Loucy (cell line): ENCODE measurements around the gene PCBD1.
"Not testable (repeated sequence)": the region's sequence is repeated elsewhere in the genome, so short reads cannot be mapped to it uniquely, and the experiment has no call there.

Experiments used
- H2AFZ ChIP-seq: fragments of 200-600 bp; sonication (generic); 2 replicates; pipeline ENCODE4 v1.6.0; 2016; ENCODE audit warnings: antibody characterized with exemption, mild to moderate bottlenecking, low read length, moderate library complexity
- H3F3A ChIP-seq: fragments of 200-600 bp; 2 replicates; pipeline ENCODE4 v1.6.0; 2016; ENCODE audit warnings: antibody characterized with exemption, low read depth, mild to moderate bottlenecking
- H3K27me3 ChIP-seq: fragments of 200-600 bp; sonication (generic); 2 replicates; pipeline ENCODE4 v1.6.1; 2014; ENCODE audit warnings: low read length, mild to moderate bottlenecking; ENCODE audit not compliant: insufficient read depth, poor library complexity, severe bottlenecking
- H3K36me3 ChIP-seq: fragments of 200-600 bp; sonication (generic); 2 replicates; pipeline ENCODE4 v1.6.1; 2016; ENCODE audit warnings: low read length; ENCODE audit not compliant: insufficient read depth
- H3K4me1 ChIP-seq: fragments of 200-600 bp; sonication (generic); 2 replicates; pipeline ENCODE4 v1.5.1; 2014; ENCODE audit warnings: low read length, mild to moderate bottlenecking; ENCODE audit not compliant: insufficient read depth, poor library complexity, severe bottlenecking
- H3K4me2 ChIP-seq: fragments of 200-600 bp; sonication (generic); 2 replicates; pipeline ENCODE4 v1.6.0; 2014; ENCODE audit warnings: antibody characterized with exemption, low read length, low read depth, mild to moderate bottlenecking; ENCODE audit not compliant: poor library complexity, severe bottlenecking
- H3K4me3 ChIP-seq: fragments of 200-600 bp; sonication (generic); 2 replicates; pipeline ENCODE4 v1.5.1; 2014; ENCODE audit warnings: low read length, mild to moderate bottlenecking, mixed read lengths; ENCODE audit not compliant: poor library complexity, severe bottlenecking
- H3K79me2 ChIP-seq: fragments of 200-600 bp; sonication (generic); 2 replicates; pipeline ENCODE4 v1.6.1; 2014; ENCODE audit warnings: low read length; ENCODE audit not compliant: insufficient read depth
- H3K9ac ChIP-seq: fragments of 200-600 bp; sonication (generic); 2 replicates; pipeline ENCODE4 v1.6.0; 2014; ENCODE audit warnings: mild to moderate bottlenecking, low read depth, low read length, moderate library complexity; ENCODE audit not compliant: poor library complexity, severe bottlenecking
- H3K9me2 ChIP-seq: fragments of 200-600 bp; sonication (generic); replicated peaks from 2 replicates; pipeline ENCODE4 v1.6.1; 2016; ENCODE audit warnings: low read depth, low read length, mixed read lengths
- H3K9me3 ChIP-seq: fragments of 200-600 bp; sonication (generic); 2 replicates; pipeline ENCODE4 v1.6.1; 2014; ENCODE audit warnings: mild to moderate bottlenecking, antibody characterized with exemption, low read length, low read depth; ENCODE audit not compliant: insufficient read depth
- H4K20me1 ChIP-seq: fragments of 200-600 bp; sonication (generic); 2 replicates; pipeline ENCODE4 v1.6.0; 2014; ENCODE audit warnings: antibody characterized with exemption, low read length, mild to moderate bottlenecking; ENCODE audit not compliant: insufficient read depth, poor library complexity, severe bottlenecking
- EZH2phosphoT487 ChIP-seq: fragments of 200-600 bp; IDR thresholded peaks from 2 replicates; pipeline ENCODE4 v1.6.1; 2018; ENCODE audit warnings: antibody characterized with exemption, mild to moderate bottlenecking, moderate library complexity, borderline replicate concordance
- TF ChIP-seq, protein P1 (sequence below): fragments of 200-600 bp; sonication (generic); conservative IDR thresholded peaks from 2 replicates; pipeline ENCODE4 v1.5.1; 2014; ENCODE audit warnings: mild to moderate bottlenecking, antibody characterized with exemption, low read length

PCBD1 gene

DNA sequence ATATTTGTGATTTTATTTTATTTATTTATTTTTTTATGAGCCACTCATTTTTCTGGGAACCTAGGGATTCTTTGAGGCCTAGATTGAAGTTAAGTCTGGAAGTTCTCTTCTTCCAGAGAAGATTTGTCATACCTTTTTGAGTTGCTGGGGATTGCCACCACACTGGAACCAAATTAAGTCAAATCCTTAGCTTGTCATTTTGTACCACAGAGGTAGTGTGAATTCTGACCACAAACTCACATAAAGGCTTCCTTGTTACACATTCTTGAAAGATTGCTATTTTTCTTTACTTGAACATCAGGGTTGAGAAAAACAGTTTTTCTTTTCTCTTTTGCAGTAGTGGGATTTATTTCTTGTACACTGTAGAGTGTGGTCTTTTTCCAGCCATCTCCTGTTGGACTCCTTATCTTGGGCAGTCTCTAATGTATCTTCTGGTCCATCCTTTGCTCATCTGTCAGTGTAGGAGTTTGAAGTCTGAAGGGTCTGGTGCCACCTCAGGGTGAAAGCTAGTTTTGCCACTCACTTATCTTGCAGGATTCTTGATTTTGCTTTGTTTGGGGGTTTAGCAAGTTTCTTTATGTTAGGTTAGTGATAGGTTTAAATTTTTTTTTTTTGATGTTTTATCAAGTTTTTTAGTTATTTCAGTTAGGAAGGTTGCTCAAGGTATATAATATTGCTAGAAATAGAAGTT, 24.8 kb downstream of the PCBD1 start:
- no peaks in the 10 kb centered on the region for H4K20me1 ChIP-seq
- no peak overlapping the region for H3K4me3 ChIP-seq
- H3K4me1 ChIP-seq: peaks cover 23% of the 10 kb centered on the region
- no peak overlapping the region for H3K4me2 ChIP-seq
- H3K27me3 ChIP-seq: no peaks in the 10 kb centered on the region
- no peaks in the 10 kb centered on the region for H3F3A ChIP-seq
- H3K79me2 ChIP-seq: no peaks in the 10 kb centered on the region
- H2AFZ ChIP-seq: no peak overlapping the region
- no peak overlapping the region for H3K9ac ChIP-seq
- H3K9me3 ChIP-seq: no peaks in the 10 kb centered on the region
- no peaks in the 10 kb centered on the region for H3K9me2 ChIP-seq
- TF ChIP-seq, protein P1, sequence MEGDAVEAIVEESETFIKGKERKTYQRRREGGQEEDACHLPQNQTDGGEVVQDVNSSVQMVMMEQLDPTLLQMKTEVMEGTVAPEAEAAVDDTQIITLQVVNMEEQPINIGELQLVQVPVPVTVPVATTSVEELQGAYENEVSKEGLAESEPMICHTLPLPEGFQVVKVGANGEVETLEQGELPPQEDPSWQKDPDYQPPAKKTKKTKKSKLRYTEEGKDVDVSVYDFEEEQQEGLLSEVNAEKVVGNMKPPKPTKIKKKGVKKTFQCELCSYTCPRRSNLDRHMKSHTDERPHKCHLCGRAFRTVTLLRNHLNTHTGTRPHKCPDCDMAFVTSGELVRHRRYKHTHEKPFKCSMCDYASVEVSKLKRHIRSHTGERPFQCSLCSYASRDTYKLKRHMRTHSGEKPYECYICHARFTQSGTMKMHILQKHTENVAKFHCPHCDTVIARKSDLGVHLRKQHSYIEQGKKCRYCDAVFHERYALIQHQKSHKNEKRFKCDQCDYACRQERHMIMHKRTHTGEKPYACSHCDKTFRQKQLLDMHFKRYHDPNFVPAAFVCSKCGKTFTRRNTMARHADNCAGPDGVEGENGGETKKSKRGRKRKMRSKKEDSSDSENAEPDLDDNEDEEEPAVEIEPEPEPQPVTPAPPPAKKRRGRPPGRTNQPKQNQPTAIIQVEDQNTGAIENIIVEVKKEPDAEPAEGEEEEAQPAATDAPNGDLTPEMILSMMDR: peak; percentile 41
- TF ChIP-seq EZH2phosphoT487: no peak
- peaks cover 19% of the 10 kb centered on the region; the same call in 1 of the 2 replicates for H3K36me3 ChIP-seq

DNA sequence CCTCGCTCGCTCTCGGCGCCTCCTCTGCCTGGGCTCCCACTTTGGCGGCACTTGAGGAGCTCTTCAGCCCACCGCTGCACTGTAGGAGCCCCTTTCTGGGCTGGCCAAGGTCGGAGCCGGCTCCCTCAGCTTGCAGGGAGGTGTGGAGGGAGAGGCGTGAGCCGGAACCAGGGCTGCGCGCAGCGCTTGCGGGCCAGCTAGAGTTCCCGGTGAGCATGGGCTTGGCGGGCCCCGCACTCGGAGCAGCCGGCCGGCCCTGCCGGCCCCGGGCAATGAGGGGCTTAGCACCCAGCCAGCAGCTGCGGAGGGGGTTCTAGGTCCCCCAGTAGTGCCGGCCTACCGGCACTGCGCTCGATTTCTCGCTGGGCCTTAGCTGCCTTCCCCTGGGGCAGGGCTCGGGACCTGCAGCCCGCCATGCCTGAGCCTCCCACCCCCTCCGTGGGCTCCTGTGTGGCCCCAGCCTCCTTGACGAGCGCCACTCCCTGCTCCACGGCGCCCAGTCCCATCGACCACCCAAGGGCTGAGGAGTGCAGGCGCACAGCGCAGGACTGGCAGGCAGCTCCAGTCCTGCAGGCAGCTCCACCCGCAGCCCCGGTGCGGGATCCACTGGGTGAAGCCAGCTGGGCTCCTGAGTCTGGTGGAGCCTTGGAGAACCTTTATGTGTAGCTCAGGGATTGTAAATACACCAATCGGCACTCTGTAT, 26.7 kb downstream of the PCBD1 start:
- Histone ChIP-seq H3K4me1 (peaks cover 20% of the 10 kb centered on the region), H3K36me3 (peaks cover 30% of the 10 kb centered on the region; the same call in 1 of the 2 replicates)
- not testable (repeated sequence) for H4K20me1 ChIP-seq, H2AFZ ChIP-seq, H3K4me2 ChIP-seq, H3K4me3 ChIP-seq, H3K79me2 ChIP-seq, H3K9ac ChIP-seq, H3K9me2 ChIP-seq, H3K9me3 ChIP-seq, H3F3A ChIP-seq, H3K27me3 ChIP-seq

DNA sequence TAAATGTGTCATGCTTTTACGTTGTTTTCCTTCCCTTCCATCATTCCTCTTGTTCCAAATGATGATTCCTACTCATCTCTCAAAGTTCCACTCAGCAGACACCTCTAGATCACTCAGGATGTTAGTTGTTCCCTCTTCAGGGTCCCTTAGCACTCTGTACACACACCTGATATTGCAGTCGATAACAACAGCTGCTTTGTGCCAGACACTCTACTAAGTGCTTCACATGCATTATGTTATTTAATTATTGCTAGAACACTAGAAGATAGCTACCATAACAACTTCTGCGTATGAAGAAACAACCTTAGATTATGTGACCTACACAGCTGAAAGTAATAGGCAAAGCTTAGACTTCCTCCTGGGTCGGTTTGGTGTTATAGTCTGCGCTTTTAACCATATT, 29.6 kb downstream of the PCBD1 start:
- no peaks in the 10 kb centered on the region for H3K27me3 ChIP-seq
- H3F3A ChIP-seq: no peaks in the 10 kb centered on the region
- TF ChIP-seq, protein P1: no peak
- no peak for TF ChIP-seq EZH2phosphoT487
- no peaks in the 10 kb centered on the region for H3K9me2 ChIP-seq
- H3K36me3 ChIP-seq: peaks cover 49% of the 10 kb centered on the region; the same call in 1 of the 2 replicates
- H3K79me2 ChIP-seq: no peaks in the 10 kb centered on the region
- no peaks in the 10 kb centered on the region for H3K9me3 ChIP-seq
- H3K4me2 ChIP-seq: no peak overlapping the region
- no peaks in the 10 kb centered on the region for H4K20me1 ChIP-seq
- no peaks in the 10 kb centered on the region for H3K4me1 ChIP-seq
- H2AFZ ChIP-seq: no peak overlapping the region
- H3K4me3 ChIP-seq: no peak overlapping the region
- no peak overlapping the region for H3K9ac ChIP-seq
